Adipose tissue (tissue), 3 donors: ENCODE results near the gene SPSB2. TPM values are rescaled to one million over a fixed set of nuclear protein-coding genes. Genes with fewer than 3 reads are reported as not detected.

ENCODE experiments used
- H3K27ac ChIP-seq: one replicate; pipeline ENCODE4 v1.5.1; 2013; ENCODE audit warnings: low read depth, low read length
- WGBS, 3 donors: extraction: QIAGEN DNeasy Blood & Tissue Kit; methylation state at CpG; one replicate each; pipeline ENCODE4 v1.1.7; 2013; 5-methylcytosine and 5-hydroxymethylcytosine counted together
- polyA plus RNA-seq, 3 donors: library from polyadenylated mRNA; stranded (reverse); fragments of 200-250 nt; gene quantifications; one replicate each; pipeline ENCODE4 v1.2.3, GENCODE V29; 2013
- donor health status: healthy with polysubstance abuse.
- donor health status: Bipolar disorder and iron deficiency.
- donor health status: healthy.

SPSB2 gene
- polyA plus RNA-seq, 3 donors, result 5.4 to 6.2 (median 5.6) TPM

DNA sequence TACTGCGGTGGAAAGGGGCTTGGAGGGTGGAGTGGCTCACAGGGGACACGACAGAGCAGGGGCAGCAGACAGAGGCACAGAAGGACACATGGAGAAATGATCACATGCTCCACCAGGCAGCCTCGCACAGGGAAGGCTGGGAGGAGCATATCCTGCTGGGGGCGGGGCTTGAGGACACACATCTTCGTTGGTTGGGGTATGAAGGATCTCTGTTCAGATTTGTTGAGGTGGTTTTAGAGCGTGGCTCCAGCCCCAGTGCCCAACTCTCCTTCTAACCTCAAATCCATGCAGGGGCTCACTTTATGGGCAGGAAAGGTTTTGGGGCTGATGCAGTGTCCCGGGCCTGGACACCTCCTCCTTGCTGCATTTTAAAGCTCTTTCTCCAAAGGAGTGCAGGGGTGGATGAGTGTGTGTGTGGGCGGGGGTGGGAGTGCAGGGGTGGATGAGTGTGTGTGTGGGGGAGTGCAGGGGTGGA, 45.6 kb downstream of the SPSB2 start:
- no peak overlapping the region for H3K27ac ChIP-seq

DNA sequence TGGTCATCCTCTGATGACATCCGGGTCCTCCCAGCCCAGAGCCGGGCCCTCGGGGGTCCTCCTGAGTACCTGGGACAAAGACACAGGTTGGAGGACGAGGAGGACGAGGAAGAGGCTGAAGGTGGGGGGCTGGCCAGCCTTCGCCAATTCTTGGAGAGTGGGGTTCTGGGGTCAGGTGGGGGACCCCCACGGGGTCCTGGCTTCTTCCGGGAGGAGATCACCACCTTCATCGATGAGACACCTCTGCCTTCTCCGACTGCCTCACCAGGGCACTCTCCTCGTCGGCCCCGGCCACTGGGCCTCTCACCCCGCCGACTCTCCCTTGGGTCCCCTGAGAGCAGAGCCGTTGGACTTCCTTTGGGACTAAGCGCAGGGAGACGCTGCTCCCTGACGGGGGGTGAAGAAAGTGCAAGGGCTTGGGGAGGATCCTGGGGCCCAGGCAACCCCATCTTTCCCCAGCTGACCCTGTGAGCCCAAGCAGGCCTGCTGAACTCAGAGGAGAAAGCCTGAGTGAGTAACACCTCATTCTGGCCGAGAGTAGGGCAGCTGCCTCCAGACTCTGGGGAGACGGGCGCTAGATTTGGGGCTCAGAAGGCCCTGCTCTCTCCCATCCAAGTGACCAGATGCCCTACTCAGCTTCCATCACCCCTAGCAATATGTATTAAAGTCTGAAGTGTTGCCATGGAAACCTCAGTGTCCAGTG, 46.2 kb downstream of the SPSB2 start:
- no peak overlapping the region for H3K27ac ChIP-seq
- 72 to 79% (median 77%) methylated on average over 22 of the region's 22 CpGs for WGBS, 3 donors

More for the DNA sequence above, 45.6 kb downstream of the SPSB2 start:
- WGBS, 3 donors, result 10 to 17% (median 11%) methylated on average over 8 of the region's 8 CpGs

DNA sequence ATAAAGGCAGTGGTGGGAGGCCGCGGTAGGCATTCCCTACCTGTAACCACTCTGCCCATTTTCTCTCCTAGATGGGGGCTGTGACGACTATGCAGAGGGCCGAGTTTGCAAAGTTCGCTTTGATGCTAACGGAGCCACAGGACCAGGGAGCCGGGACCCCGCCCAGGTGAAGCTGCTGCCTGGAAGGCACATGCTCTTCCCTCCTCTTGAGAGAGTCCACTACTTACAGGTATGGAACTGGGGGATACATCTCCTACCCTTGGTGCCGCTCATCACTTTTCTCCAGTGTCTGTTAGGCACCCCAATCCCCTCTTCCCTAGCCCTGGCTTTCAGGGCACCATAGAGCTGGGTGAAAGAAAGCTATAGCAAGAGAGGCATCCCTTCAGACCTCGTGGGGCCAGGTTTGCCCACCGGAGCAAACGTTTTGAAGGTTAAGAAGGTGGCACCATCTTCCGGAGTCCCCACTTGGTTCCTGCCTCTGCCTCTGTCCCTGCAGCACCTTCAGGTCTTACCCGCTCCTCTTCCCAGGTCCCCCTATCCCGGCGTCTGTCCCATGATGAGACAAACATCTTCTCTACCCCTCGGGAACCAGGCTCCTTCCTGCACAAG, 46.9 kb downstream of the SPSB2 start:
- H3K27ac ChIP-seq, result no peak overlapping the region
- WGBS, 3 donors, result 69 to 84% (median 83%) methylated on average over 17 of the region's 17 CpGs

DNA sequence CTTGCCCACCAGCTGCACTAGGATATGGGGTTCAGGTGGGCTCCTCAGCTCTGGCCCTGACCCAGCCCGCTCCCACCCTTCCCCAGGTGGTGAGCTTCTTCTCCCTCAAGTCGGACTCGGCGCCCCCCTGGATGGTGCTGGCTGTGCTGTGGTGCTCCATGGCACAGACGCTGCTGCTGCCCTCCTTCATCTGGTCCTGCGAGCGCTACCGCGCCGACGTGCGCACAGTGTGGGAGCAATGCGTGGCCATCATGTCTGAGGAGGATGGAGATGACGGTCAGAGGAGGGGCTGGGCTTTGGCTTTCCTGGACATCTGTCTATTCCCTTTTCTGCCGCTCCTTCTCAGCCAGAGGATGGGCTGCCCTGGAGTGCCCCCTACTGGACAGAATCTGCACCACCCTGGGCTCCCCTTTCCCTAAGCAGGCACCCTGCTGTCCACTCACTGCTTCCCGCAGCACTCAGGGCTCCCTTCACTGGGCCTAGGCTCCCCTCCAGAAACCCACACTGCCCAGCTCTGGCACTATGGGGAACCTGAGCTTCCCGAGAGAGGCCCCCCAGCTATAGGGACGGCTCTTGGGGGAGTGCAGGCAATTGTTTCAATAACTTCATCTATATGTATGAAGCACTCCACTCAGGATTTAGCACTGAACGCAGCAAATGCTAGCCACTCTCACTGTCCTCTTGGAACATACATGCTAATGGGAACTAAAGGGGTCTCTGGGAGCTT, 47.5 kb downstream of the SPSB2 start:
- 10 to 19% (median 16%) methylated on average over 19 of the region's 19 CpGs for WGBS, 3 donors
- no peak overlapping the region for H3K27ac ChIP-seq

DNA sequence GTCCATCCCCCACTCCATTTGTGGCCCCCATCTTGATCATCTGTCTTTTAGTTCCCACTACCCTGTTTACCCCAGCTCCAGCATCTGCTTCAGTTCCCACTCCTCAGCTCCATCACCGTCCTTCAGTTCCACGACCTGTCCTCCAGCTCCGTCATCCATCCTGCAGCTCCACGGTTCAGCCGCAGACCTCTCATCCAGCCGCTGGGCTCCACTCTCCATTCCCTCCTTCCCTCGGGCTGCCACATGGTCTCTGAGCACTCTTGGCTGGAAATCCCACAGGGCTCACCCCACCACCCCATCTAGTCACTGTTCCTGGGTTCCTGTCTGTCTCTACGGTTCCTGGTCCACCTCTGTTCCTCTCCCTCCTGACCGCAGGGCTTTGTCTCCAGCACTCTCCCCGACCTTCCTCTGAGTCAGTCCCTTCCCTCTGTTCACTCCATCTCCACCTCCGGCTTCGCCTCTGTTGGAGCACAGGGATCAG, 48.2 kb downstream of the SPSB2 start:
- no peak overlapping the region for H3K27ac ChIP-seq
- 34 to 57% (median 56%) methylated on average over 12 of the region's 12 CpGs for WGBS, 3 donors

DNA sequence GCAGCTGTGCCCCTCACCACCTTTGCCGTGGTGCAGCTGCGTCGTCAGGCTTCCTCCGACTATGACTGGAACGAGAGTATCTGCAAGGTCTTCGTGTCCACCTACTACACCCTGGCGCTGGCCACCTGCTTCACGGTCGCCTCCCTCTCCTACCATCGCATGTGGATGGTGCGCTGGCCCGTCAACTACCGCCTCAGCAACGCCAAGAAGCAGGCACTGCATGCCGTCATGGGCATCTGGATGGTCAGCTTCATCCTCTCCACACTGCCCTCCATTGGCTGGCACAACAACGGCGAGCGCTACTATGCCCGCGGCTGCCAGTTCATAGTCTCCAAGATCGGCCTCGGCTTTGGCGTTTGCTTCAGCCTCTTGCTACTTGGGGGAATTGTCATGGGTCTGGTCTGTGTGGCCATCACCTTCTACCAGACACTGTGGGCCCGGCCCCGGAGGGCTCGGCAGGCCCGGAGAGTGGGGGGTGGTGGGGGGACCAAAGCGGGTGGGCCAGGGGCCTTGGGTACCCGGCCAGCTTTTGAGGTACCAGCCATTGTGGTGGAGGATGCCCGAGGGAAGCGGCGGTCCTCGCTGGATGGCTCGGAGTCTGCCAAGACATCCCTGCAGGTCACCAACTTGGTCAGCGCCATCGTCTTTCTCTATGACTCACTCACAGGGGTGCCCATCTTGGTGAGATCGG, 48.9 kb downstream of the SPSB2 start:
- WGBS, 3 donors, result 72 to 92% (median 91%) methylated on average over 36 to 37 of the region's 37 CpGs
- H3K27ac ChIP-seq, result no peak overlapping the region

DNA sequence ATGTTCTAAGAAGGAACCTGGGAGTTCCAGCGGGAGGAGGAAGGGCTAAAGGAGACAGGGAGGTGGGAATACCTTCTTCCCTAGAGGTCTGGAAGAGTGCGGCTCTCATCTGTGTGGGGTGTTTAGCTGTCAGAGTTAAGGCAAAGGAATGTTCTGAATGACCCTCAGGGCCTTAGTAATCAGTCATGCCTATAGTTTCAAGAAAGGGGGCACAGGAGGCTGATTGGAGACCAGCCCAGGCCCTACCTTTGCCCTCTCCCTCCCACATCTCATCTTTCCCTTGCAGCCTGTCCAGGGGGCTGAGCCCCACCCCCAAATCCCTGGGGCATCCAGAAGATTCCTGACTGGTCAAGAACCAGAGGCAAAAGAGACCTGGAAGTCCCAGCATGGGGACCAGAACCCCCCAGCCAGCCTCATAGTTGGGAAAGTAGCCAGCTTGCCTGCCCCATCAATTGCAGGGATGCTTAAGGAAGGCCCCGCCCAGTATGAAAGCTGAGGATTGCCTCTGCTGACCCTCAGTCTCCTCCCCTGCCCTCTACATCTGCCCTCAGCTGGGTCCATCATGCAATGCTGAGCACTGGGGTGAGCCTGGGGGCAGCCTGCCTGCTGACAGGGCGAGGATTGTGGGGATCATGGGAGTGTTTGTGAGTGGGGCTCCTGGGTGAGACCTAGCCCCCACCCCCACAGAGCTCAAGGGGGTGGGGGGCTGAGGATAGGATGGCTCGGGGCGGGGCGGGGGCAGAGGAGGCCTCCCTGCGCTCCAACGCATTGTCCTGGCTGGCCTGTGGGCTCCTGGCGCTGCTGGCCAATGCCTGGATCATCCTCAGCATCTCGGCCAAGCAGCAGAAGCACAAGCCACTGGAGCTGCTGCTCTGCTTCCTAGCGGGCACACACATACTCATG, 49.7 kb downstream of the SPSB2 start:
- no peak overlapping the region for H3K27ac ChIP-seq
- 65 to 83% (median 78%) methylated on average over 12 of the region's 12 CpGs for WGBS, 3 donors

DNA sequence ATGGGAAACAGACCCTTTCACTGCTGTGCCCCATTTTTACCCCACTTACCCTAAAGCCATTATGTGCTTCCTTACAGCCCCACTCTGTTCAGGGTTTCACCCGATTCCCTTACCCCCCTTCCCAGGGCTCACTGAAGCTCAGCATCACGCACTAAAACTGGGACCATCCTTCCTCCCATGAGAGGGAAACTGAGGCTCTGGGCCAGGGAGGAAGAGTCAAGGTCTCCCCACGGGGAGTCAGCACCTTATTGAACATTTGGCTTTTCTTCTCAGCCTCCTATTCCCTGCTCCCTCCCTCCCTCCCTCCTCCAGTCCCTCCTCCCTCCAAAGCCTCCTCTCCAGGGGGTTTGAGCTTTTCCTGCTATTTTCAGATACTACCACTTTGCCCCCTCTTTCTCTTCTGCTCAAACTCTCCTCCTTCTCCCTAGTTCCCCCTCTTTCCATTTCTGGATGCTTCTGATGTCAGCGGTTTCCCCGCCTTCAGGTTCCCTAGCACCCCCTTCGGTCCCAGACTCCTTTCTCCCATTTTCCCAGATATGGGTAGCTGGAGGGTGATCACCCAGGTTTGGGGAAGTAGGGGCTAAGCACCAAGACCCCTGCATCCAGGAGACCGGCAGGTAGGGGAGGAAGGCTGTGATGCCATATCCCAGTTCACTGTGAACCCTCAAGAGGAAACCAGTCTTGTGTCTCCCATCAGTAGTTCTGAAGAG, 50.5 kb downstream of the SPSB2 start:
- WGBS, 3 donors, result 51 to 68% (median 64%) methylated on average over 7 of the region's 7 CpGs
- no peak overlapping the region for H3K27ac ChIP-seq

DNA sequence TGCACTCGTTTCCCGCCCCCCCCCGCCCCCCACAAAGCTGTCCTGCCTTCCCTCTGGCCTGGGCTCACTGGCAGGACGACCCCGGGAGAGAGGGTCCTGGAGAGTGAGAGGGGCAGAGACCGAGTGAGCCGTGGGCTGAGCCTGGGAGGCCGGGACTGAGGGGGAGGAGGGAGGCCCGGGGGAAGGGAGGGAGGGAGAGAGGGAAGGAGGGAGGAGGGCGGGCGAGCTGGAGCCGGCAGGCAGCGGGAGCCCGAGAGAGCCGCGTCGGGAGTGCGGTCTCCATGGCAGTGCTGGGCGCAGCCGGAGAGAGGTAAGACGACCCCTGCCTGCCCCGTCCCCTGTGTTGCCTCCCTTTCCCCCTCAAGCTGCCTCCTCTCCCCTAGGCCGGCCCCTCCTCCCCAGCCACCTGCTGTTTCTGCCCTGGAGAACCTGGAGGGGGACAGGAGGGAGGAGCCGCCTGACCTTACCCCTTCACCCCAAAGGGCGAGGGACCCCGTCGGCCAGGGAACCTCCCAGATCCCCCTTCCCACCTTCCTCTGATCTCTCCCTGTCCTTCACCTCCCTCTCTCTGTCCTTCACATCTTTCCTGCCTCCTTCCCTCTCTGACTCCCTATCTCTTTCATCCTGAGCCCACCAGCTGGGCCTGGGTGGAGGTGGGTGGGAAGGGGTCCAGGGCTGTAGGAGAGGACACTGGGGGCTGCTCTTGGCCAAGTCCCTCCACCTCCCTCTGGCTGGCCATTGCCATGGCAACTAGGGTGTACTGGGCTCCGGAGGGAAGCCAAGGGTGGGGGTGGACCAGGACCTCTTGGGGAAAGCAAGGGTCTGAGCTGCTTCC, 51.3 kb downstream of the SPSB2 start, which contains the start of gene GPR162:
Gene GPR162 (plus strand): TSS at position 231 of the 835 bp plus-strand sequence. CDS start 2,078 bp downstream, outside the sequence.
- 0 to 1% (median 1%) methylated on average over 17 to 28 of the region's 28 CpGs for WGBS, 3 donors
- no peak within 1 kb of the TSS for H3K27ac ChIP-seq

Other genes starting within 250 kb of the SPSB2 start
- gene LPAR5, start 237.3 kb downstream of the SPSB2 start, polyA plus RNA-seq, result 1 to 10 TPM in 1 of 3 donors, under 1 TPM in 2; 0.11 to 1.0 (median 0.35) TPM
- gene ACRBP, start 225.9 kb downstream of the SPSB2 start, polyA plus RNA-seq, result 1 to 10 TPM in 1 of 3 donors, under 1 TPM in 1, not detected in 1; 0.74 to 1.6 TPM
- gene ING4, start 210.2 kb downstream of the SPSB2 start, polyA plus RNA-seq, result 10 to 100 TPM; 23.2 to 28.7 (median 25.2) TPM
- gene ZNF384, start 183.9 kb downstream of the SPSB2 start, polyA plus RNA-seq, result 10 to 100 TPM; 25.2 to 35.8 (median 25.7) TPM
- under 1 TPM in 2 of 3 donors, not detected in 1; 0.09 to 0.49 TPM for gene PIANP, start 172.5 kb downstream of the SPSB2 start, polyA plus RNA-seq
- 10 to 100 TPM; 33.5 to 71.9 (median 66.1) TPM for gene COPS7A, start 149.3 kb downstream of the SPSB2 start, polyA plus RNA-seq
- 100 to 1,000 TPM in 2 of 3 donors, 10 to 100 TPM in 1; 78.2 to 196 (median 188) TPM for gene MLF2, start 120.2 kb downstream of the SPSB2 start, polyA plus RNA-seq
- gene PTMS, start 106.9 kb downstream of the SPSB2 start, polyA plus RNA-seq, result 100 to 1,000 TPM in 2 of 3 donors, 10 to 100 TPM in 1; 71.7 to 632 (median 263) TPM
- gene LAG3, start 100.8 kb downstream of the SPSB2 start, polyA plus RNA-seq, result 1 to 10 TPM in 2 of 3 donors, under 1 TPM in 1; 0.08 to 3.0 (median 1.0) TPM
- gene CD4, start 83.8 kb downstream of the SPSB2 start, polyA plus RNA-seq, result 10 to 100 TPM in 1 of 3 donors, 1 to 10 TPM in 2; 3.7 to 11.2 (median 7.6) TPM
- 1 to 10 TPM; 2.0 to 5.1 (median 5.1) TPM for gene GPR162, start 51.5 kb downstream of the SPSB2 start, polyA plus RNA-seq
- gene P3H3, start 44.9 kb downstream of the SPSB2 start, polyA plus RNA-seq, result 1 to 10 TPM; 5.4 to 9.0 (median 7.4) TPM
- gene GNB3, start 32.4 kb downstream of the SPSB2 start, polyA plus RNA-seq, result 1 to 10 TPM in 1 of 3 donors, under 1 TPM in 2; 0.86 to 1.7 (median 0.89) TPM
- gene CDCA3, start 22.0 kb downstream of the SPSB2 start, polyA plus RNA-seq, result 1 to 10 TPM in 1 of 3 donors, under 1 TPM in 2; 0.52 to 1.1 (median 0.64) TPM
- gene USP5, start 21.2 kb downstream of the SPSB2 start, polyA plus RNA-seq, result 10 to 100 TPM; 14.7 to 32.5 (median 28.5) TPM
- 100 to 1,000 TPM; 244 to 500 (median 371) TPM for gene TPI1, start 5.8 kb downstream of the SPSB2 start, polyA plus RNA-seq
- gene LRRC23, start 31.5 kb upstream of the SPSB2 start, polyA plus RNA-seq, result 10 to 100 TPM in 1 of 3 donors, 1 to 10 TPM in 2; 3.0 to 11.7 (median 4.8) TPM
- gene ENO2, start 41.3 kb upstream of the SPSB2 start, polyA plus RNA-seq, result 10 to 100 TPM in 1 of 3 donors, 1 to 10 TPM in 2; 2.6 to 11.9 (median 4.1) TPM
- gene ATN1, start 54.7 kb upstream of the SPSB2 start, polyA plus RNA-seq, result 100 to 1,000 TPM in 2 of 3 donors, 10 to 100 TPM in 1; 38.1 to 127 (median 119) TPM
- not detected for gene RNU7-1, start 70.5 kb upstream of the SPSB2 start, polyA plus RNA-seq
- gene C12orf57, start 70.7 kb upstream of the SPSB2 start, polyA plus RNA-seq, result 100 to 1,000 TPM; 326 to 584 (median 368) TPM
- gene PTPN6, start 78.1 kb upstream of the SPSB2 start, polyA plus RNA-seq, result 10 to 100 TPM; 18.8 to 44.0 (median 24.2) TPM
- gene PHB2, start 97.4 kb upstream of the SPSB2 start, polyA plus RNA-seq, result 100 to 1,000 TPM; 147 to 221 (median 166) TPM
- 10 to 100 TPM; 11.2 to 26.6 (median 22.9) TPM for gene EMG1, start 97.6 kb upstream of the SPSB2 start, polyA plus RNA-seq
- gene LPCAT3, start 145.2 kb upstream of the SPSB2 start, polyA plus RNA-seq, result 10 to 100 TPM; 27.1 to 77.9 (median 43.0) TPM
- 100 to 1,000 TPM in 2 of 3 donors, 10 to 100 TPM in 1; 64.1 to 490 (median 315) TPM for gene C1S, start 187.4 kb upstream of the SPSB2 start, polyA plus RNA-seq
- 100 to 1,000 TPM in 2 of 3 donors, 10 to 100 TPM in 1; 86.3 to 575 (median 386) TPM for gene C1R, start 219.1 kb upstream of the SPSB2 start, polyA plus RNA-seq
- gene C1RL, start 235.9 kb upstream of the SPSB2 start, polyA plus RNA-seq, result 10 to 100 TPM; 40.8 to 48.5 (median 42.0) TPM